Stimulated activated CD4-positive, alpha-beta T cell treated with anti-CD3 and anti-CD28 coated beads, Interleukin-4, amount 100 ng/mL, for 48 hours (primary cell): ENCODE data around the gene UBD.

Source experiments
- DNase-seq, 2 donors: peaks; one replicate each; pipeline ENCODE4 v3.0.0-alpha.2; 2020; ENCODE audit warnings: low read depth in 2 of 2

The UBD gene

GRCh38 chr6:29522227-29522626 lies 37.3 kb downstream of the UBD start:
- DNase-seq: no peak

- DNase-seq: no peak
Observed at GRCh38 chr6:29521006-29521680, 38.4 kb downstream of the UBD start.

DNA sequence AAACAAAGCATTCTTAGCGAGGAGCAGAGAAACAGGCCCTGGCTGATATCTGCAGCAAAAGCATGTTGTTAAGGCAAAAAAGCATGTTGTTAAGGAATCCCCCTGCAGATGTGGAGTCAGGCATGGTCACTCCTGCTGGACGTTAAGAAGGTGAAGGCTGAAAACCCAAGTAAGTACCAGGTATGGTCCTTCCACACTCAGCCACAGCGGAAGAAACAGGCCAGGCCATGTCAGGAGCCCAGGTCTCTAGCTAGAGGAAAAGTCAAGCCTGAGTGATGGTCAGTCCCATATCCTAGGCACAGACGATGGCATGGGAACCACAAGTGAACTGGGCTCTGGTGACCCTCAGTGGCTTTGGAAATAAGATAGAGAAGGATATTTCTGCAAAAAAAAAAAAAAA lies 39.3 kb downstream of the UBD start:
- DNase-seq: no peak

DNA sequence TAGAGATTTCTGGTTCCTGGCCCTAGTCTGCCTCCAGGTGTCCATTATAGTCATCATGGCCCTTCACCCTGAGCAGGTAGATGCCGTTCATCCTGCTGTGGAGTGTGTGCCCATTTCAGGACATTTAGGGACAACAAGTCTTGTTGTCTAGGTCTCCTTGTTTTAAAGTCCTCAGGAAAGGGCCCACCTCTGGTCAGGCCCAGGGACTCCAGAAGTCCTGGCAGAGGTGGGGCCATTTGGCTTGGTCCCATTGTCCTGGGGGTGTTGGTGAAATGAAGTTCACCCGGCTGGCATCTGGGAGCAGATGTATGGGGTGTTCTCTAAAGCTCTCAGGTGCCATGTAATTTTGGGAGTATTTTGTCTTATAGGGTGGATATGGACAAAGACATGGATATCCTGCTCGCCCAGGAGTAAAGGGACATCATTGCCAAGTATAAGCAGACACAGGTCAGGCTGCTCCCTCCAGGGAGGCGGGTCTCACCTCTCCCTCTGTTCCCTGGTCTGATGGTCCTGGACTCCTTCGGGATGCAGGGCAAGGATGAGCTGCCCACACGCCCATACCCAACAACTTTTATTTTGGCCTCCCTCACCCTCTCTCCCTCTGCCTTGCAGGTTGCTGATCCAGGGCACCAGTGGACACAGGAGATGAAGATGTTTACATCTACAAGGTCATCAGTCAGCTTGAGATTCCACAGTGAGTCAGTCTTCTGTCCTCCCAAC lies 40.1 kb downstream of the UBD start:
- no peak for DNase-seq

- no peak for DNase-seq
Observed at GRCh38 chr6:29517728-29518440, 41.6 kb downstream of the UBD start.

GRCh38 chr6:29517245-29517644 lies 42.3 kb downstream of the UBD start:
- no peak for DNase-seq

DNA sequence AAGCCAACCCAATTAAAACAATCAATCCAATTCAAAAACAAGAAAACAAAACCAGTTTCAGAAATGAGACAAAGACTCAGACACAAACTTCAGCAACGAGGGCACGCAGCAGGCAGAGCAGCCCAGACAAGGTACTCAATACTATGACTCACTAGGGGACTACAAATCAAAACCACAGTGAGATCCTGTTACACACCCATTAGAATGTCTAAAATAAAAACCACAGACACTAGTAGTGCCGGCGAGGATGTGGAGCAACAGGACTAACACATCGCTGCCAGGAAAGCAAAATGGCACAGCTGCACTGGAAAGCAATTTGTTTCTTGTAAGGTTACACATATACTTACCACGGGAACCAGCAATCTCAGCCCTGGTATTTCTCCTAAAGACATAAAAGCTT lies 43.4 kb downstream of the UBD start:
- DNase-seq: peak in 1 of 2 donors; percentile 26

GRCh38 chr6:29510746-29511300 lies 48.7 kb downstream of the UBD start:
- no peak for DNase-seq

- no peak for DNase-seq
Observed at GRCh38 chr6:29510202-29510601, 49.3 kb downstream of the UBD start.

DNA sequence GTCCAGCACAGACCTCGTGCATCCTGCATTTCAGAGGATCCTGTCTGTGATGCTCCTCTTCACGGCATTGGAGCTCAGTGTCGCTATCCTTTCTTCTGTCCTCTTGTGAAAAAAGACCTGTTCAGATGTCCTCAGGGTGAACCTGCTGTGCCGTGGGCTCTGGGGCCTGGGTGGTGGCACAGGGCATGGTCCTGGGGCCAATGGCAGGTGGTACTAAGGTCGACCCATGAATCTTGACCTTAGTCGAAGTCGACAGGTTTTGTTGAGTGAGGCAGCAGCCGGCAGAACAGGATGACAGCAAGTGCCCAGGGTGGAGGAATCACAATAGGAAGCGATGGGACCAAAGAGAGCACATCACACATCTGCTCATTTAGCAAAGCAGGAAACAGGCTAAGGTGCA lies 49.8 kb downstream of the UBD start:
- no peak for DNase-seq

GRCh38 chr6:29509239-29509638 lies 50.3 kb downstream of the UBD start:
- DNase-seq: no peak

- no peak for DNase-seq
Observed at GRCh38 chr6:29507319-29507718, 52.2 kb downstream of the UBD start.

DNA sequence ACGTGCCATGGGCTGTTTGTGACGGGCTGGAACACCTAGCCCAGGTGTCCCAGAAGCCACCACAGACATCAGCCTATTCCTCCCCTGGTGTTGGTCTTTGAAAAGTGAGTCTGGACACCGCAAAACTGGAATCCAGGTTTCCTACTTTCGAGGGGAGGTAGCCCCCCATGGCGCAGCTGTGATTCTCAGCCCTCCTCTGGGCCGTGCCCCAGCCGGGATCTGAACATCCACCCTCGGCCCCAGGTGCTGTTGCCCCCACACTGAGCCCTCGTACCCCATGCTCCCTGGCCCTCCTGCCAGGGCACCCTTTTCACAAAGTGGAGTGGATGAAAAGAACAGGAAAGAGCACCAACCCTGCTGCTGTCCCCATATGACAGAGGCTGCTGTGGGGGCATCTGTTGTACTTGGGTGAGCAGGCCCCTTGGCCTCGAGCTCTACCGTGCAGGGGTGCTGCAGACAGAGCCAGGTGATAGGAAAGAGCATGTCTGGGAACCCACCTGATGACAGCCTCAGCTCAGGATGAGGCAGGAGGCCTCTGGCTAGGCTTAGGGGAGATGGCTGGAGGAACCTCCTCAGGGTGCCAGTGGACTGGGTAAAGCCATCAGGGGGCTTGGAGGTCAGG lies 53.0 kb downstream of the UBD start:
- no peak for DNase-seq

DNA sequence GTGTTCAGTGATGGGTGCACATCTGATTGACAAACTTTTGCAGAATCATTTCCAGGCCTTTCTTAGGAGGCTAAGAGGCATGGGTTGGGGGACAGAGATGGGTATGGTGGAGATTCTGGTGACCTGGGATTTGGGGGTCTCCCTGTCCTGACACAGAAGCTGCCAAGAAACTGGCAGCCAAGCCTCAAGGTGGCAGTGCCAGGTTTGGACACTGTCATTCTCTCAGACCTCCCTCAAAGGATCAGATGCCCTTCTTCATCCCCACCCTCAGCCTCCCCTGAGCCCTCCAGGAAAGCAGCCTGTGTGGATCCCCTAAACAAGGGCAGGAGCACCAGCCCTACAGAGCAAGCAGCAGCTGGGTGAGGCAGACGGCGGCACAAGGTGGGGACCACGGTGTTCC lies 53.7 kb downstream of the UBD start:
- no peak for DNase-seq
